ENCODE measurements around the gene LNP1. TPM values are rescaled to one million over a fixed set of nuclear protein-coding genes. Genes with fewer than 3 reads are reported as not detected.

Gene LNP1
- total RNA-seq, 1 donor: 3.0 TPM

DNA sequence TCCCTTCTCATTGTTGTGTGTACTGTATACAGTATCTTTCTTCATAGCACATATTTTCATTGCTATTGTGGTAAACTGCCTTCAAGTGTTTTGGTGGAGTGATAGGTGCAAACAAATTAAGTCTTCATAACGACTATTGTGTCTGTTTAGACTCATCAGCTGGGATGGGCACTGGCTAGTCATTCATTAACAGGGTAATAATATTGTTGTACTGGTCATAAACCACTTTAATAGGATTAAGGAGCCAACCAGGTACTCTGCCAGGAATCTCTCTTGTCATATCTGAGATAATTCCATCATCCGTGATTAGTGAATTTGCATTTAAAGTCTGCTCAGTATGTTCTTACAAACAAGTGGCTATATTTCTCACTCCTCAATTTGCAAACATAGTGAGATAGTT, 80.8 kb downstream of the LNP1 start:
- DNase-seq (ENCODE audit: low read depth): no peak
- H3K4me3 ChIP-seq (ENCODE audit: low read depth, low read length): no peak overlapping the region
- TF ChIP-seq, protein P1, sequence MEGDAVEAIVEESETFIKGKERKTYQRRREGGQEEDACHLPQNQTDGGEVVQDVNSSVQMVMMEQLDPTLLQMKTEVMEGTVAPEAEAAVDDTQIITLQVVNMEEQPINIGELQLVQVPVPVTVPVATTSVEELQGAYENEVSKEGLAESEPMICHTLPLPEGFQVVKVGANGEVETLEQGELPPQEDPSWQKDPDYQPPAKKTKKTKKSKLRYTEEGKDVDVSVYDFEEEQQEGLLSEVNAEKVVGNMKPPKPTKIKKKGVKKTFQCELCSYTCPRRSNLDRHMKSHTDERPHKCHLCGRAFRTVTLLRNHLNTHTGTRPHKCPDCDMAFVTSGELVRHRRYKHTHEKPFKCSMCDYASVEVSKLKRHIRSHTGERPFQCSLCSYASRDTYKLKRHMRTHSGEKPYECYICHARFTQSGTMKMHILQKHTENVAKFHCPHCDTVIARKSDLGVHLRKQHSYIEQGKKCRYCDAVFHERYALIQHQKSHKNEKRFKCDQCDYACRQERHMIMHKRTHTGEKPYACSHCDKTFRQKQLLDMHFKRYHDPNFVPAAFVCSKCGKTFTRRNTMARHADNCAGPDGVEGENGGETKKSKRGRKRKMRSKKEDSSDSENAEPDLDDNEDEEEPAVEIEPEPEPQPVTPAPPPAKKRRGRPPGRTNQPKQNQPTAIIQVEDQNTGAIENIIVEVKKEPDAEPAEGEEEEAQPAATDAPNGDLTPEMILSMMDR (IDR thresholded peaks at IDR 0.05; ENCODE audit: insufficient read depth, low read length): no peak

DNA sequence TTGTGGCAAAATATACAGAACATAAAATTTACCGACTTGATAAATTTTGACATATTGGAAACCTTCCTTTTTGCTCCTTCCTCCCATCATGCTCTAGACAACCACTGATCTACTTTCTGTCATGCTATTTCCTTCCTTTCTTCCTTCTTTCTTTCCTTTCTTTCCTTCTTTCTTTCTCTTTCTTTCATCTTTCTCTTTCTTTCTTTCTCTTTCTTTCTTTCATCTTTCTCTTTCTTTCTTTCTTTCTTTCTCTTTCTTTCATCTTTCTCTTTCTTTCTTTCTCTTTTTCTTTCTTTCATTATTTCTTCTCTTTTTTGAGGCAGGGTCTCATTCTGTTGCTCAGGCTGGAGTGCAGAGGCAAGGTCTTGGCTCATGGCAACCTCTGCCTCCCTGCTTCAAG, 82.2 kb downstream of the LNP1 start:
- DNase-seq (ENCODE audit: low read depth): no peak
- no peak overlapping the region for H3K4me3 ChIP-seq (ENCODE audit: low read depth, low read length)
- TF ChIP-seq, protein P1 (IDR thresholded peaks at IDR 0.05; ENCODE audit: insufficient read depth, low read length): no peak

GRCh38 chr3:100486808-100487207, 85.5 kb downstream of the LNP1 start:
- no peak overlapping the region for H3K4me3 ChIP-seq (ENCODE audit: low read depth, low read length)
- DNase-seq (ENCODE audit: low read depth): no peak
- TF ChIP-seq, protein P1 (IDR thresholded peaks at IDR 0.05; ENCODE audit: insufficient read depth, low read length): no peak

DNA sequence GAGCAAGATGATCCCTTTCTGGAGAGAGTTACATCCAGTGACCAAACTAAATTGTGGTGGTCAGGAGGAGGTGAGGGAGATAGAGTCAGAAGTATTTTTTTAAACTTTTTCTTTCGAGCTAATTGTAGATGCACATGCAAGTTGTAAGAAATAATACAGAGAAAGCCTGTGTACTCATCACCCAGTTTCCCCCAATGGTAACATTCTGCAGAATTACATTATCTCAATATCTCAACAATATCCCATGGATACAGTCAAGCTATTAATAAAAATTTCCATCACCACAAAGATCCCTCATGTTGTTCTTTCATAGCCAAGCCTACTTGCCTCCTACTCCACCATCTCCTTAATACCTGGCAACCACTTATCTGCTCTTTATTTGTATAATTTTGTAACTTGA, 87.8 kb downstream of the LNP1 start:
- TF ChIP-seq, protein P1 (IDR thresholded peaks at IDR 0.05; ENCODE audit: insufficient read depth, low read length): no peak
- DNase-seq (ENCODE audit: low read depth): no peak
- H3K4me3 ChIP-seq (ENCODE audit: low read depth, low read length): no peak overlapping the region

DNA sequence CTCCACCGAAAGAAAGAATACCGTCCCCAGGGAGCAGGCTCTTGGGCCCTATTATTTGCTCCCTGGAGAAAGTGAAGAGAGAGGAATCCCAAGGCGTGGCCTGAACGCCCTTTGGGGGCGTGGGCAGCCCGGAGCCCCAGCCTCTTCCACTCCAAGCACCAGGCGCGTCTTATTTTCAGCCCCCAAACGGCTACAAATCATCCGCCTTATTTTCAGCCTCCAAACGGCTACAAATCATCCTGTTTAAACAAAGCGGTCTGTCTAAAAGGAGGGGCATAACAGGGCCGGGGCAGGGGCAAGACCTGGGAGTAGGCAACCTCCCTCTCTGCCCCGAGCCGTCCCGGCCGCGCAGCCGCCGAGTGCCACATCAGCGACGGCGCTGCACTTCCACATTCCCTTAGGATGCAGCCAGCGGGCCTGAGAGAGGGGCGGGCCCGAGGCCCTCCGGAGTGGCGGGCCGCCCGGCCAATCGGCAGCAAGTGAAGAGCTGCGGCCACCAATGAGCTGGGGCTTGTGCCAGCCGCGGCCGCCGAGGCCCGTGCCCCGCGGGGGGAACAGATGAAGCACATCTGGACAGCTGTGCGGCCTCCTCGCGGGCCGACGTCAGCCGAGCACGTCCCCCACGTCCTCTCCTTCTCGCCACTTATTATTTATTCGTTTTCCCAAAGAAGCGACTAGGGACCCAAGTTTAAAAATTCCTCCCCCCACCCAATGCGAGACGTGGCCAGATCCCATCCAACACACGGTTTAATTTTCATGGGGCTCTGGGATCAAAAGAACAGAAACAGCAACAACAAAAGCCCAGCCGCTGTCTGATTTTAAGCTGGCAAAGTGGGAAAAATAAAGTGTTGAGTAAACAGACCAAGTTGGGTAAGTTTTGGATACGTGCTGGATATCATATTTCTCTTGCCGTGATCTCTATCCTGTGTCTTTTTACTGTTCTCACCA, 91.0 kb downstream of the LNP1 start, which contains the start of gene TMEM45A:
Gene TMEM45A, plus strand, starts transcription at position 561 of the 948 bp plus-strand sequence. CDS start 62,593 bp downstream, outside the sequence.
- H3K4me3 ChIP-seq (ENCODE audit: low read depth, low read length): peak within 1 kb of the TSS; percentile 70
- TF ChIP-seq, protein P1 (IDR thresholded peaks at IDR 0.05; ENCODE audit: insufficient read depth, low read length): no peak
- peak; percentile 95 for DNase-seq (ENCODE audit: low read depth)

GRCh38 chr3:100496711-100497261, 95.4 kb downstream of the LNP1 start:
- TF ChIP-seq, protein P1 (IDR thresholded peaks at IDR 0.05; ENCODE audit: insufficient read depth, low read length): no peak
- peak; percentile 86 for DNase-seq (ENCODE audit: low read depth)
- H3K4me3 ChIP-seq (ENCODE audit: low read depth, low read length): no peak overlapping the region

Data from fibroblast of the aortic adventitia (primary cell).